Measurements from ENCODE around the gene PCDHGA1. TPM values are rescaled to one million over a fixed set of nuclear protein-coding genes. Genes with fewer than 3 reads are reported as not detected.

Gene PCDHGA1
- total RNA-seq, 2 experiments from 2014 or later, result not detected

GRCh38 chr5:141397756-141398551 is 67.6 kb downstream of the PCDHGA1 start, which contains the start of gene PCDHGB5:
Gene PCDHGB5 (plus strand): TSS chr5:141397947. CDS start chr5:141398128, 181 bp downstream.

DNA sequence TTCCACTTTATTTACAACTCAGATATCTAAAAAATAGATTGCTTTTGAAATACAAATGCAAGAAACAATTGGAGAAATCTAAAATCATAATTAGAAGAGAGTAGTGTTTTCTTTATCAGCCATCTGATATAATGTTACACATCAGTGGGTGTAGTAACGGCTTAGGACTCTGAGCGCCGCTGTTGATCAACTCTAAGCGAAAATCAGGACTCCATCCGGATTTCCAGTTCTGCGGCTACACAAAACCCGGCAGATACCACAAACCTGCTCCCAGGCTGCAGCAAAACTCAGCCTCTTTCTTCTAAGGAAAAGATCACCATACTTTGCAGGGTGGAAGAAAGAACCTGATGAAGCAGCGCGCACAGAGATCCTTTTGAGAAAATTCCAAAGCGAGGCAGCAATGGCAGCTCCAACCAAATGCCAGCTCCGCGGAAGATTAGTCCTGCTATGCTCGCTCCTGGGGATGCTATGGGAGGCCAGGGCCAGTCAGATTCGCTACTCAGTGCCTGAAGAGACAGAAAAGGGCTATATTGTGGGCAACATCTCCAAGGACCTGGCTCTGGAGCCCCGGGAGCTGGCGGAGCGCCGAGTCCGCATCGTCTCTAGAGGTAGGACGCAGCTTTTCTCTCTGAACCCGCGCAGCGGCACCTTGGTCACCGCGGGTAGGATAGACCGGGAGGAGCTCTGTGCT is 72.4 kb downstream of the PCDHGA1 start, which contains the start of gene PCDHGA9:
Gene PCDHGA9, plus strand, starts transcription at position 226 of the 691 bp plus-strand sequence. Its CDS starts 175 bp downstream, at position 401.

GRCh38 chr5:141407790-141408505 is 77.6 kb downstream of the PCDHGA1 start, which contains the start of gene PCDHGB6:
Gene PCDHGB6 (plus strand): TSS chr5:141408021. CDS start chr5:141408203, 182 bp downstream.

DNA sequence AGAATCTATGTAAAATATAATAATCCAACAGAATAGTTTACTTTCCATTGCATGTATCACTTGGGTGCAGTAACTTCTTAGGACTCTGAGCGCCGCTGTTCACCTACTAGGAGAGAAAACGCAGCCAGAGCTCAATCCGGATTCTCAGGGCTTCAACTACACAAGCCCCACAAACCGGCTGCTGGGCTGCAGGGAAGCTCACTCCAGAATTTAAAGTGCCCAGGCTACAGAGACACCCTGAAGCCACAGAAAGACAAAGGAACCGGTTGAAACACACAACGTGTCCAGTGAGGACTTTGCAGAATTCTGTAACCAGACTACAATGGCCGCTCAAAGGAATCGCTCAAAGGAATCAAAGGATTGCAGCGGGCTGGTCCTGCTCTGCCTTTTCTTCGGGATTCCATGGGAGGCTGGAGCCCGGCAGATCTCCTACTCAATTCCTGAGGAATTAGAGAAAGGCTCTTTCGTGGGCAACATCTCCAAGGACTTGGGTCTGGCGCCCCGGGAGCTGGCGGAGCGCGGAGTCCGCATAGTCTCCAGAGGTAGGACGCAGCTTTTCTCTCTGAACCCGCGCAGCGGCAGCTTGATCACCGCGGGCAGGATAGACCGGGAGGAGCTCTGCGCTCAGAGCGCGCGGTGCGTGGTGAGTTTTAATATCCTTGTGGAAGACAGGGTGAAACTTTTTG is 82.7 kb downstream of the PCDHGA1 start, which contains the start of gene PCDHGA10:
Gene PCDHGA10, plus strand, starts transcription at position 134 of the 686 bp plus-strand sequence. Its CDS starts 189 bp downstream, at position 323.

DNA sequence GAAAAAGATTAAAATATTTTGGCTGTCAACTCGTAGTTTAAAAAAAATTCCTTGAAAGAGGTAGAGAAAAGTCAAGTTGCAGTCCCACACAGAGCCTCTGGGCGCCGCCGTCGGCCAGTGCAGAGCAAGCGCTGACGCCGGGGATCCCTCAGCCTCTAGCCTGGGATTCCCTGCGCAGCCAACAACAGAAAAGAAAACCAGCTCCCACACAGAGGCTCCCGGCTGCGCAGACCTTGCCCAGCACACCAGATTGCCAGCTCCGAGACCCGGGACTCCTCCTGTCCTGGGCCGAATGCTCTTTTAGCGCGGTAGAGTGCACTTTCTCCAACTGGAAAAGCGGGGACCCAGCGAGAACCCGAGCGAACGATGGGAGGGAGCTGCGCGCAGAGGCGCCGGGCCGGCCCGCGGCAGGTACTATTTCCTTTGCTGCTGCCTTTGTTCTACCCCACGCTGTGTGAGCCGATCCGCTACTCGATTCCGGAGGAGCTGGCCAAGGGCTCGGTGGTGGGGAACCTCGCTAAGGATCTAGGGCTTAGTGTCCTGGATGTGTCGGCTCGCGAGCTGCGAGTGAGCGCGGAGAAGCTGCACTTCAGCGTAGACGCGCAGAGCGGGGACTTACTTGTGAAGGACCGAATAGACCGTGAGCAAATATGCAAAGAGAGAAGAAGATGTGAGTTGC is 87.3 kb downstream of the PCDHGA1 start, which contains the start of gene PCDHGB7:
Gene PCDHGB7, plus strand, starts transcription at position 184 of the 679 bp plus-strand sequence. Its CDS starts 183 bp downstream, at position 367.

GRCh38 chr5:141420855-141421488 is 90.7 kb downstream of the PCDHGA1 start, which contains the start of gene PCDHGA11:
Gene PCDHGA11 (plus strand): TSS chr5:141421051. CDS start chr5:141421228, 177 bp downstream.

DNA sequence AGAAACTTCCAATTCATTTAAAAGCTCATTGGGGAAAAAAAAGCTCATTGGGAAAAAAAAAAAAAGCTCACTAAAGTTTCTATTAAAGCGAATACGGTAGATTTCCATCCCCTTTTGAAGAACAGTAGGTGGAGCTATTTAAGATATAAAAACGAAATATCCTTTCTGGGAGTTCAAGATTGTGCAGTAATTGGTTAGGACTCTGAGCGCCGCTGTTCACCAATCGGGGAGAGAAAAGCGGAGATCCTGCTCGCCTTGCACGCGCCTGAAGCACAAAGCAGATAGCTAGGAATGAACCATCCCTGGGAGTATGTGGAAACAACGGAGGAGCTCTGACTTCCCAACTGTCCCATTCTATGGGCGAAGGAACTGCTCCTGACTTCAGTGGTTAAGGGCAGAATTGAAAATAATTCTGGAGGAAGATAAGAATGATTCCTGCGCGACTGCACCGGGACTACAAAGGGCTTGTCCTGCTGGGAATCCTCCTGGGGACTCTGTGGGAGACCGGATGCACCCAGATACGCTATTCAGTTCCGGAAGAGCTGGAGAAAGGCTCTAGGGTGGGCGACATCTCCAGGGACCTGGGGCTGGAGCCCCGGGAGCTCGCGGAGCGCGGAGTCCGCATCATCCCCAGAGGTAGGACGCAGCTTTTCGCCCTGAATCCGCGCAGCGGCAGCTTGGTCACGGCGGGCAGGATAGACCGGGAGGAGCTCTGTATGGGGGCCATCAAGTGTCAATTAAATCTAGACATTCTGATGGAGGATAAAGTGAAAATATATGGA is 100.2 kb downstream of the PCDHGA1 start, which contains the start of gene PCDHGA12:
Gene PCDHGA12, plus strand, starts transcription at position 176 of the 782 bp plus-strand sequence. Its CDS starts 253 bp downstream, at position 429.

GRCh38 chr5:141475625-141476131 is 145.4 kb downstream of the PCDHGA1 start, which contains the start of gene PCDHGC3:
Gene PCDHGC3 (plus strand): TSS chr5:141475966. CDS start chr5:141476117, 151 bp downstream.

DNA sequence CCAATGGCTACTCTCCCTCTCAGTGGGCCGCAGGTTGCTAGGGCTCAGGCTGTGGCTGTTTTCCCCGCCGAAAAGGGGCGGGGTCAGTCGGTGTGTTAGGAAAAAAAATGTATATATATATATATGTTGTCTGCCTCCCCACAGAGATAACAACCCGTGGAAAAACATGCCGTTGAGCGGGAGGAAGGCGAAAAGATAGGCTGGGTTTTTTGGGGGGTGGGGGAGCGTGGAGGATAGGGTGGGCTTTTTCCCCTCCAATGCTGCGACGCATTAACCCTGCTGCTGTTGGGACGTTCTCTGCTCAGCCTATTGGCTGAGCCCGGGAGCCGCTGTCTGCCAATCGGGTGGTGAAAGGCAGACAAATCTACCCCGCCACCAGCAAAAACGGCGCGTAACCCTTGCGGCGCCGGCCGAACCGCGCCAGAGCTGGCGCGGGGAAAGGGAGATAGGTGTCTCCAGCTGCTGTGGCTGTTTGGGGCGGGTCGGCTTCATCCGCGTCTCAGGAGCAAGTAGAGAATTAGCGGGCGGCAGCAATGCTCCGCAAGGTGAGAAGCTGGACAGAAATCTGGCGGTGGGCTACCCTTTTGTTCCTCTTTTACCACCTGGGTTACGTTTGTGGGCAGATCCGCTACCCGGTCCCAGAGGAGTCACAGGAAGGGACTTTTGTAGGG is 154.5 kb downstream of the PCDHGA1 start, which contains the start of gene PCDHGC4:
Gene PCDHGC4, plus strand, starts transcription at position 390 of the 671 bp plus-strand sequence. Its CDS starts 144 bp downstream, at position 534.

DNA sequence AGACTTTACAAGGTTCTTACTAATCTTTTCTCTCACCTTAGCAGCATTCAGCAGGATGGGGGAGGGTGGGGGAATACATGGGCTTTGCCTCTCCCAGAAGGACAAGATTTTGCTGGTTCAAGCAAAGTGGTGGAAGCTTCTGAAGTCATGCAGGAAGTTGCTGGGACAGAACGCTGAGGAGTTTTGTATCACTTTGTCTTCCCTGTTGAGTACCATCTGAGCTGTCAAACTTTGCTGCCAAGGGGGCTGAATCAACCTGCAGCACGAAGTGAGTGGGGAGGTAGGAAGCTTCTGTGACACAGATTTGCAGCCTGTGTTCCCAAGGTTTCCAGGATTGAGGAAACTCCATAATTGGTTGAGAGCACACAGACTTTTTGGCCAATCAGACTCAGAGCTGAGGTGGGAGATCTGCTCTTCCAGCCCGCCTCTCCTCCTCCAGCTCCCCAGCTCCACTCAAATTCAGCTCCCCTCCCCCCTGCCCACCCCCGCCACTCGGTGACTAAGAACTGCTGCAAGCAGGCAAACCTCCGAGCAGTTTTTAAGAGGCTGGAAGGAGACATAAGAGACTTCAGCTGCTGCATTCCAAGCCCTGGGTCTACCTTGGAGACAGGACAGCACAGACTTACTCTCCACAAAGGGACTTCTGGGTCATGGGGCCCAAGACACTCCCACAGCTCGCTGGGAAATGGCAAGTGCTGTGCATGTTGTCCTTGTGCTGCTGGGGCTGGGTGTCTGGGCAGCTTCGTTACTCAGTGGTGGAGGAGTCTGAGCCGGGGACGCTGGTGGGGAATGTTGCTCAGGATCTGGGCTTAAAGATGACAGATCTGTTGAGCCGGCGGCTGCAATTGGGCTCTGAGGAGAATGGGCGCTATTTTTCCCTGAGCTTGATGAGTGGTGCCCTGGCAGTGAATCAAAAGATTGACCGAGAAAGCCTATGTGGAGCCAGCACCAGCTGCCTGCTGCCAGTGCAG is 158.6 kb downstream of the PCDHGA1 start, which contains the start of gene PCDHGC5:
Gene PCDHGC5, plus strand, starts transcription at position 491 of the 971 bp plus-strand sequence. Its CDS starts 160 bp downstream, at position 651.

Other genes with a start within 250 kb of the PCDHGA1 start
- gene PCDHB2, start 235.9 kb upstream of the PCDHGA1 start, total RNA-seq, result under 1 TPM; 0.05 to 0.17 TPM
- not detected for gene PCDHB3, start 230.0 kb upstream of the PCDHGA1 start, total RNA-seq
- gene PCDHB4, start 208.7 kb upstream of the PCDHGA1 start, total RNA-seq, result not detected
- gene PCDHB5, start 195.3 kb upstream of the PCDHGA1 start, total RNA-seq, result not detected
- not detected for gene PCDHB6, start 180.5 kb upstream of the PCDHGA1 start, total RNA-seq
- gene PCDHB7, start 157.9 kb upstream of the PCDHGA1 start, total RNA-seq, result not detected
- not detected for gene PCDHB8, start 152.7 kb upstream of the PCDHGA1 start, total RNA-seq
- not detected for gene PCDHB16, start 148.1 kb upstream of the PCDHGA1 start, total RNA-seq
- not detected for gene PCDHB9, start 143.4 kb upstream of the PCDHGA1 start, total RNA-seq
- not detected for gene PCDHB10, start 138.2 kb upstream of the PCDHGA1 start, total RNA-seq
- not detected for gene PCDHB11, start 130.9 kb upstream of the PCDHGA1 start, total RNA-seq
- gene PCDHB12, start 121.8 kb upstream of the PCDHGA1 start, total RNA-seq, result not detected
- gene PCDHB13, start 116.6 kb upstream of the PCDHGA1 start, total RNA-seq, result not detected
- gene PCDHB14, start 107.2 kb upstream of the PCDHGA1 start, total RNA-seq, result not detected
- not detected for gene PCDHB15, start 85.1 kb upstream of the PCDHGA1 start, total RNA-seq
- 1 to 10 TPM in 1 of 2 experiments, under 1 TPM in 1; 0.45 to 1.1 TPM for gene SLC25A2, start 26.5 kb upstream of the PCDHGA1 start, total RNA-seq
- gene TAF7, start 9.7 kb upstream of the PCDHGA1 start, total RNA-seq, result 10 to 100 TPM; 73.2 to 73.7 TPM
- not detected for gene PCDHGA2, start 8.2 kb downstream of the PCDHGA1 start, total RNA-seq
- gene PCDHGA3, start 13.3 kb downstream of the PCDHGA1 start, total RNA-seq, result not detected
- not detected for gene PCDHGB1, start 19.6 kb downstream of the PCDHGA1 start, total RNA-seq
- gene PCDHGA4, start 24.5 kb downstream of the PCDHGA1 start, total RNA-seq, result under 1 TPM; 0.10 to 0.14 TPM
- under 1 TPM in 1 of 2 experiments, not detected in 1; 0.12 TPM for gene PCDHGB2, start 29.5 kb downstream of the PCDHGA1 start, total RNA-seq
- not detected for gene PCDHGA5, start 33.6 kb downstream of the PCDHGA1 start, total RNA-seq
- gene PCDHGB3, start 39.7 kb downstream of the PCDHGA1 start, total RNA-seq, result under 1 TPM; 0.10 to 0.14 TPM
- under 1 TPM; 0.10 to 0.12 TPM for gene PCDHGA6, start 43.4 kb downstream of the PCDHGA1 start, total RNA-seq
- gene PCDHGA7, start 52.2 kb downstream of the PCDHGA1 start, total RNA-seq, result not detected
- not detected for gene PCDHGB4, start 57.2 kb downstream of the PCDHGA1 start, total RNA-seq
- gene PCDHGA8, start 62.1 kb downstream of the PCDHGA1 start, total RNA-seq, result under 1 TPM in 1 of 2 experiments, not detected in 1; 0.05 TPM
- under 1 TPM in 1 of 2 experiments, not detected in 1; 0.08 TPM for gene PCDHGB5, start 67.4 kb downstream of the PCDHGA1 start, total RNA-seq
- gene PCDHGA9, start 72.3 kb downstream of the PCDHGA1 start, total RNA-seq, result under 1 TPM in 1 of 2 experiments, not detected in 1; 0.08 TPM
- gene PCDHGB6, start 77.5 kb downstream of the PCDHGA1 start, total RNA-seq, result under 1 TPM in 1 of 2 experiments, not detected in 1; 0.05 TPM
- gene PCDHGA10, start 82.5 kb downstream of the PCDHGA1 start, total RNA-seq, result under 1 TPM; 0.05 TPM
- under 1 TPM in 1 of 2 experiments, not detected in 1; 0.08 TPM for gene PCDHGB7, start 87.2 kb downstream of the PCDHGA1 start, total RNA-seq
- gene PCDHGA11, start 90.5 kb downstream of the PCDHGA1 start, total RNA-seq, result under 1 TPM in 1 of 2 experiments, not detected in 1; 0.05 TPM
- not detected for gene PCDHGA12, start 100.0 kb downstream of the PCDHGA1 start, total RNA-seq
- gene PCDHGC3, start 145.5 kb downstream of the PCDHGA1 start, total RNA-seq, result not detected
- not detected for gene PCDHGC4, start 154.5 kb downstream of the PCDHGA1 start, total RNA-seq
- not detected for gene PCDHGC5, start 158.6 kb downstream of the PCDHGA1 start, total RNA-seq

Data from activated naive CD4-positive, alpha-beta T cell treated with anti-CD3 and anti-CD28 coated beads, Interleukin-2, amount 10 ng/mL, durations not matched to agents 5 hours and 36 hours (primary cell).